Tibial artery (tissue), 4 donors: Measurements from ENCODE around the gene DPM2.

Experiments
- DNase-seq, 2 donors: peaks; one replicate each; pipeline ENCODE4 v3.0.0-alpha.2; 2019
- H3K27ac ChIP-seq, 2 donors: fragments of 200-600 bp; sonication (generic) in 1 of 2; 1 replicate in 1 of 2; 2 replicates in 1 of 2; pipeline ENCODE4 v1.5.1; 2018 to 2019; ENCODE audit warnings: mild to moderate bottlenecking in 1 of 2
- H3K27me3 ChIP-seq, 2 donors: fragments of 200-600 bp; sonication (generic) in 1 of 2; one replicate each; pipeline versions ENCODE4 v1.5.1 to v1.6.0; 2016 to 2019
- H3K36me3 ChIP-seq, 3 donors: fragments of 200-600 bp; sonication (generic) in 2 of 3; one replicate each; pipeline ENCODE4 v1.5.1; 2016 to 2019; ENCODE audit warnings: mild to moderate bottlenecking in 2 of 3
- H3K4me1 ChIP-seq, 4 donors: fragments of 200-600 bp; sonication (generic) in 2 of 4; 1 replicate in 3 of 4; 2 replicates in 1 of 4; pipeline ENCODE4 v1.5.1; 2016 to 2019
- H3K4me3 ChIP-seq, 2 donors: fragments of 200-600 bp; sonication (generic) in 1 of 2; 1 replicate in 1 of 2; 2 replicates in 1 of 2; pipeline ENCODE4 v1.5.1; 2018 to 2019; ENCODE audit warnings: mild to moderate bottlenecking in 2 of 2
- H3K9me3 ChIP-seq, 3 donors: fragments of 200-600 bp; sonication (generic) in 1 of 3; one replicate each; pipeline ENCODE4 v1.5.1; 2016 to 2019
- CTCF ChIP-seq, 2 experiments: fragments of 200-600 bp in 1 of 2; fragments of 450-650 bp in 1 of 2; IDR thresholded peaks; one replicate each; pipeline ENCODE4 v1.5.1; 2017 to 2019; ENCODE audit warnings: antibody characterized with exemption in 2 of 2, mild to moderate bottlenecking in 1 of 2, moderate library complexity in 1 of 2
- intact Hi-C: fragments of 100-400 bp; cut with DNase I; formaldehyde crosslinking; loops from one replicate; pipeline ENCODE4 v1.15.0; 2023; ENCODE audit warnings: low total_unique reads

DPM2 gene

GRCh38 chr9:127981559-127982121, 44.0 kb upstream of the DPM2 start:
- Histone ChIP-seq H3K27me3 (no peaks in the 10 kb centered on the region), H3K4me1 (peaks cover 5 to 42% (median 32%) of the 10 kb centered on the region in 4 donors), H3K4me3 (peak overlapping the region; percentile 69 to 76), H3K36me3 (no peaks in the 10 kb centered on the region), H3K27ac (peak overlapping the region; percentile 82 to 85), H3K9me3 (no peaks in the 10 kb centered on the region)
- TF ChIP-seq CTCF (IDR thresholded peaks at IDR 0.05): no peak
- DNase-seq: peak in 1 of 2 donors; percentile 69
- intact Hi-C loops: no loop called here

- peak; percentile 94 to 98 for DNase-seq
- intact Hi-C loops: no loop called here
- H3K27ac ChIP-seq: peak within 1 kb of the TSS; percentile 82 to 85
- no peaks in the 10 kb centered on the region for H3K36me3 ChIP-seq
- TF ChIP-seq CTCF (IDR thresholded peaks at IDR 0.05): no peak
- peaks cover 5 to 49% (median 38%) of the 10 kb centered on the region in 4 donors for H3K4me1 ChIP-seq
- H3K4me3 ChIP-seq: peak within 1 kb of the TSS; percentile 69 to 76
- H3K27me3 ChIP-seq: no peaks in the 10 kb centered on the region
- no peaks in the 10 kb centered on the region for H3K9me3 ChIP-seq
Observed at GRCh38 chr9:127980706-127981558, 43.3 kb upstream of the DPM2 start, which contains the start of gene EEIG1. Gene EEIG1, minus strand, starts transcription at chr9:127980989. Its CDS starts 852 bp downstream, at chr9:127980137.

GRCh38 chr9:127980060-127980705, 42.5 kb upstream of the DPM2 start:
- peak in 1 of 2 donors; percentile 77 for DNase-seq
- Histone ChIP-seq H3K4me1 (peaks cover 11 to 57% (median 46%) of the 10 kb centered on the region in 4 donors), H3K36me3 (no peaks in the 10 kb centered on the region), H3K9me3 (no peaks in the 10 kb centered on the region), H3K27ac (peak overlapping the region; percentile 82 to 84), H3K27me3 (no peaks in the 10 kb centered on the region), H3K4me3 (peak overlapping the region; percentile 69 to 76)
- intact Hi-C loops: no loop called here
- TF ChIP-seq CTCF (IDR thresholded peaks at IDR 0.05): no peak

GRCh38 chr9:127979333-127980059, 41.8 kb upstream of the DPM2 start:
- Histone ChIP-seq H3K27ac (peak overlapping the region; percentile 82 to 84), H3K4me3 (peak overlapping the region; percentile 69 to 76), H3K27me3 (no peaks in the 10 kb centered on the region), H3K36me3 (no peaks in the 10 kb centered on the region), H3K9me3 (no peaks in the 10 kb centered on the region), H3K4me1 (peaks cover 14 to 64% (median 53%) of the 10 kb centered on the region in 4 donors)
- DNase-seq: peak; percentile 64 to 85
- intact Hi-C loops: loop anchor here (5.0 kb wide), 1 partner anchor 37 kb away; no protein-coding TSS in a partner anchor
- no peak for TF ChIP-seq CTCF (IDR thresholded peaks at IDR 0.05)

GRCh38 chr9:127979015-127979332, 41.3 kb upstream of the DPM2 start:
- DNase-seq: no peak
- no peak for TF ChIP-seq CTCF (IDR thresholded peaks at IDR 0.05)
- intact Hi-C loops: loop anchor here (5.0 kb wide), 1 partner anchor 37 kb away; no protein-coding TSS in a partner anchor
- Histone ChIP-seq H3K4me3 (peak overlapping the region; percentile 69 to 76), H3K4me1 (peaks cover 14 to 69% (median 58%) of the 10 kb centered on the region in 4 donors), H3K27ac (peak overlapping the region; percentile 82 to 84), H3K27me3 (no peaks in the 10 kb centered on the region), H3K36me3 (no peaks in the 10 kb centered on the region), H3K9me3 (no peaks in the 10 kb centered on the region)
